Pulmonary artery endothelial cell (primary cell): ENCODE data around the gene CDC42BPA. TPM values are rescaled to one million over a fixed set of nuclear protein-coding genes. Genes with fewer than 3 reads are reported as not detected.
"Not testable (repeated sequence)": the region's sequence is repeated elsewhere in the genome, so short reads cannot be mapped to it uniquely, and the experiment has no call there.

ENCODE experiments used
- DNase-seq: peaks from one replicate; pipeline ENCODE4 v3.0.0-alpha.2; 2011; ENCODE audit warnings: low read depth, low spot score
- total RNA-seq: library from RNA; depleted of rRNA; stranded (reverse); fragments of >200 nt; gene quantifications from 2 replicates; pipeline ENCODE4 v1.2.3, GENCODE V29; 2014

The CDC42BPA gene
- total RNA-seq, 1 donor from 2014 or later: 67.7 TPM

GRCh38 chr1:227069490-227069889 is 248.8 kb downstream of the CDC42BPA start:
- DNase-seq: no peak

DNA sequence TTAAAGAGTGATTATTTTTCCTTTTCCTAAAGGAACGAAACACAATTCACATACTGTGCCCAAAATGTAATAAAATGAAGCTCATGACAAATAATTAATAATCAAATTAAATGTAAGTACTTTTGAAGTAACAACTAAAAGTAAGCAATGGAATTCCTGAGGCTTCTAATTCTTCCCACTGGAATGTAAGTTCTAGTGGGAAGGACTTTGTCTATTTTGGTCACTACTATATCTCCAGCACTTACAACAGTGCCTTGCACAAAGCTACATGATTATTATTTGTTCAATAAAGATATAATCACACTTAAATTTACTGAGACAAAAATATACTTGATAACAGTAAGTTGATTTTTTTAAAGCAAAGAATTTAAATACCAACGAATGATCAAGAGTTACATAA is 249.4 kb downstream of the CDC42BPA start:
- no peak for DNase-seq

- no peak for DNase-seq
Observed at GRCh38 chr1:227066999-227067398, 251.3 kb downstream of the CDC42BPA start.

DNA sequence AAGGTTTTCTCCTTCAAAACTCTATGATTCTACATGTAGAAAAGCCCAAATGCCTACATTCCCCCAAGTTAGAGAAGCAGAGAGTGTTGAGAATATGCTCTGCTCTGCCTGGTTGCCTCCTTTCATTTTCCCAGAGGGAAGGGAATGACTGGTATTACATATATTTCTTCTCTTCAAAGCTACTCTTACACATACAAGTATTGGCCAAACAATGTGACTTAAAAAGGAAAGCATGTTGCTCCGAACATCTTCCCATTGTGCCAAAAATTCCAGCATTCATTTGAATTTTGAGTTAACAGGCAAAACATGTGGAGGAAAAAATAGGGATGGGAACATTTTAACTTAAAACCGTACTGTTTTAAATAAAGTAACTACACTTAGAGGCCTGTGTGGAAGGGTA is 253.0 kb downstream of the CDC42BPA start:
- DNase-seq: no peak

DNA sequence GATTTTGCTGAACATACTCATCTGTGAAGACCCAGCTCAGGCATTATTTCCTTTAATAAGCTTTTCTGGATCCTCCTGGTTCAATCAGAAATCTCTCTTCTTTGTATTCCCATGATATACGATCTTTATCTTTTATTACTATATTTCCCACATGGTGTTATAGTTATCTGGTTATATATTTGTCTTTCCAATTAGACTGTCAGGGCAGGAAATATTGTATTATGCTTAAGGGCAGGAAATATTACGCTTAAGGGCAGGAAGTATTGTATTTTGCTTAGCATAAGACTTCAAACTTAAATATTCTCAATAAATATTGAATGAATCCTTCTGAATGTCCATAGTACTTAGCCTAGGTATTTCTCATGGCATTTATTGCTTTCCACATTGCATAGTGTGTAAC is 256.0 kb downstream of the CDC42BPA start:
- no peak for DNase-seq

DNA sequence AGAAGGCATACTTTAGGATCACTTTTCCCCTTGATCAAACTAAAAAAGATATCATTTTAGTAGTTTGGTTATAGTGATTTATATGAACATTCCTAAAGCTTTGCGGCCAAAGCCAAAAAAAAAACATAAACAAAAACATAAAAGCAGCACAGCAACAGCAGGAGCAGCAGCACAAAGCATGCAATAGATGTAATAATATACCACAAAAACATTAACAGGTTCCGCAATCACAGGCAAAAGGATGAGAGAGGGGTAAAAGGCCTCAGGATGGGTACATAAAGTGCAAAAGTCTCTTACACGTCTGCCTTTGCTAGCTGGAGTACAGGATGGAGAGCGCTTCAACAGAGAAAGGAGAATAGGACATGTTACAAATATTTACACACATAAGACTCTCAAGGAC is 259.2 kb downstream of the CDC42BPA start:
- no peak for DNase-seq

GRCh38 chr1:227058321-227058751 is 260.0 kb downstream of the CDC42BPA start:
- no peak for DNase-seq

- DNase-seq: no peak
Observed at GRCh38 chr1:227049253-227049652, 269.0 kb downstream of the CDC42BPA start.

GRCh38 chr1:227043755-227044154 is 274.5 kb downstream of the CDC42BPA start:
- no peak for DNase-seq

- no peak for DNase-seq
Observed at GRCh38 chr1:227042292-227042691, 276.0 kb downstream of the CDC42BPA start.

- DNase-seq: no peak
Observed at GRCh38 chr1:227038401-227038800, 279.9 kb downstream of the CDC42BPA start.

- DNase-seq: no peak
Observed at GRCh38 chr1:227037121-227037520, 281.2 kb downstream of the CDC42BPA start.

- DNase-seq: no peak
Observed at GRCh38 chr1:227035316-227035715, 283.0 kb downstream of the CDC42BPA start.

GRCh38 chr1:227033880-227034279 is 284.4 kb downstream of the CDC42BPA start:
- no peak for DNase-seq

DNA sequence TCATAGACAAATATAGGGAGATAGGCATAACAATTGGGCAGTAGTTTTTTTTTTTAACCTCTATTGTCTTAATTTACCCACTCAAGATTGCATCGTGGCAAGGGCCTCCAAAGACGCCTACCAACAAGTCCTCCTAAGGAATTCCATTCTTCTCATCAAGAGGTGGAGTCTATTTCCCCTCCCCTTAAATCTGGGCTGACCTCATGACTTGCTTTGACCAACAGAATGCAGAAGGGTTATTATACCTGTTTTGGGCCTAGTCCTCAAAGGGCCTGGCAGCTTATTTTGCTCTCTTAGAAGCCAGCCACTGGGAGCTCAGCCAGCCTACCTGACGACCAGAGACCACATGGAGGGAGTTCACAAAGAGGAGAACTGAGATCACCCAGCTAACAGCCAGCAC is 285.9 kb downstream of the CDC42BPA start:
- DNase-seq: no peak

DNA sequence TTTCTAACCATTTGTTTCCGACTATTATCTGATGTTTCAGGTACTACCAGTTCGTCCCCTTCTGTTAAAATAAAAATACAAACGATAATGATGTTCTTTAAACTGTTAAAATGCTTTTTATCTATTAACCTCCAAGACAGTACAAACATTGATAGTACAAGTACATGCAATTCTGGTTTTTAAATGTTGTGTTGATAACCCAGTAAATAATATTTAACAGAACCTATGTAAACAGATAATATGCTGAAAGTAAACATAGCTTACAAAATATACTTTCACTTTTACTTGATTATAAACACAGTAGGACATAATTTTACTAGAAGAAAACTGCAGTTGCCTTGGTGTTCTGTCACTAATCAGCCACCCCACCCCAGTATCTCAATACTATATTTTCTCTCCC is 301.3 kb downstream of the CDC42BPA start:
- DNase-seq: no peak

GRCh38 chr1:227010645-227011044 is 307.6 kb downstream of the CDC42BPA start:
- no peak for DNase-seq

GRCh38 chr1:227009937-227010336 is 308.4 kb downstream of the CDC42BPA start:
- no peak for DNase-seq

DNA sequence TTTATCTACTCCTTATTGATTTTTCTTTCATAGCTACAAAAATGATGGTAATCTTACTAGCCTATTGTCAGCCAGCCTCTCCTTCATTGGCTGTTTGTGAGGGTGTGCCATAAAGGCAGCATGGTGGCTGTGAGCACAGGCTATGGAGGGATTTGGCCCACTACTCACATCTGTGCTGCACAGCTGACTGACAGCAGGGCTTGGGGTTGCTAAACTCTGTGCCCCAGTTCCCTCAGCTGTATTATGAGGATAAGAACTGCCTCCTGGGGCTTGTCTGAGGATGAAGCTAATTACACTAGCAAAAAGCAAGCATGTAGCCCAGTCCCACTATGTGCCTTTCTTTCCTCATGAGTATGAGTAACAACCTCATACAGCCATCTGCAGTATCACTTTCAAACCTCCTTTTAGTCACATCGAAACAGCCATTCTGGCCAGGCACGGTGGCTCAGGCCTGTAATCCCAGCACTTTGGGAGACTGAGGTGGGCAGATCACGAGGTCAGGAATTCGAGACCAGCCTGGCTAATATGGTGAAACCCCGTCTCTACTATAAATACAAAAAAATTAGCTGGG is 312.0 kb downstream of the CDC42BPA start:
- DNase-seq: no peak

- DNase-seq: no peak
Observed at GRCh38 chr1:227004796-227005195, 313.5 kb downstream of the CDC42BPA start.

DNA sequence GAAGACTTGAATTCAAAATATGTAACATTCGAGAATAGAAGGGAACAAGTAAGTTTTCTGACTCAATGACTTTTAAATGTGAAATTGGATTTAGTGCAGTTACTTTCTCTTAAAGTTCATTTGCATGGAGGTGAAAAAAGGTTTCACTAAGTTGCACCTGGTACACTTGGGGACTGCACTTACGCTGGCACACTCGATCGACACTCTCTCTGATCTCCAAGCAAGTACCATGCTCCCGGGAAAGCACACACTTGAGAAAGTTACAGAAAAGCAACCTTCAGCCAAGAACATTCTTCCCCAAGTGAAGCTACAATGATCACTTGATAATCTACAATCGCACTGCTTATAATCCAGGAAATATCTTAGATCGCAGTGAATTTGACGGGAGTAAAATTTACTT is 315.1 kb downstream of the CDC42BPA start:
- DNase-seq: no peak

DNA sequence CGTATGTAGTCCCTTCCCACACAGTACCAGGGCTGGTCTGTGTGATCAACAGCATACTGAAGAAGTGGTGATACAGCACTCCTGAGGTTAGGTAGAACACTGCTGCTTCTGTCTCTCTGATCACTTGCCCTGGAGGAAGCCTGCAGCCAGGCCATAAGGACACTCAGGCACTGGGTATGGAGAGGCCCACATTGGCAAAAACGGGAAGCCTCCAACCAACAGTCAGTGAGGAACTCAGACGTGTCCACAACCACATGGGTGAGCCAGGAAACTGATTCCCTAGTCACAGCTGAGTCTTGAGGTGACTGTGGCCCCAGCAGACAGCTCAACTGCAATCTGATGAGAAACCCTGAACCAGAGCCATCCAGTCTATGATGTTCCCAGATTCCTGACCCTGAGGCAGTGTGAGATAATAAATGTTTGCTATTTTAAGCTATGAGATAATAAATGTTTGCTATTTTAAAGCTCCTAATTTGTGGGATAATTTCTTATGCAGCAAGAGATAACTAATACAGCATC is 315.7 kb downstream of the CDC42BPA start:
- no peak for DNase-seq

DNA sequence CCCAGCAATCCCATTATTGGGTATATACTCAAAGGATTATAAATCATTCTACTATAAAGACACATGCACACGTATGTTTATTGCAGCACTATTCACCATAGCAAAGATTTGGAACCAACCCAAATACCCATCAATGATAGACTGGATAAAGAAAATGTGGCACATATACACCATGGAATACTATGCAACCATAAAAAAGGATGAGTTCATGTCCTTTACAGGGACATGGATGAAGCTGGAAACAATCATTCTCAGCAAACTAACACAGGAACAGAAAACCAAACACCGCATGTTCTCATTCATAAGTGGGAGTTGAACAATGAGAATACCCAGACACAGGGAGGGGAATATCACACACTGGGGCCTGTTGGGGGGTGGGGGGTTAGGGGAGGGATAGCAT is 318.7 kb downstream of the CDC42BPA start:
- not testable (repeated sequence) for DNase-seq
